Smooth muscle cell (in vitro differentiated cells): ENCODE measurements around the gene MAP3K14. TPM values are rescaled to one million over a fixed set of nuclear protein-coding genes. Genes with fewer than 3 reads are reported as not detected.
"Not testable (repeated sequence)": the region's sequence is repeated elsewhere in the genome, so short reads cannot be mapped to it uniquely, and the experiment has no call there.

ENCODE experiments used
- DNase-seq: peaks from one replicate; lab custom pipeline; 2025; ENCODE audit not compliant: unreplicated experiment; lab: John Stamatoyannopoulos, UW
- H2AFZ ChIP-seq: fragments of 200-600 bp; sonication (generic); 2 replicates; pipeline ENCODE4 v1.6.0; 2016; ENCODE audit warnings: antibody characterized with exemption, low read depth, mild to moderate bottlenecking
- H3F3A ChIP-seq: fragments of 200-600 bp; sonication (generic); 2 replicates; pipeline ENCODE4 v1.6.0; 2017; ENCODE audit warnings: antibody characterized with exemption, low read depth
- H3K27ac ChIP-seq: fragments of 200-600 bp; sonication (generic); 2 replicates; pipeline ENCODE4 v1.5.1; 2016; ENCODE audit warnings: low read depth, mild to moderate bottlenecking
- H3K27me3 ChIP-seq: fragments of 200-600 bp; sonication (generic); 2 replicates; pipeline ENCODE4 v1.6.1; 2016; ENCODE audit warnings: low read depth, mild to moderate bottlenecking
- H3K36me3 ChIP-seq: fragments of 200-600 bp; sonication (generic); 2 replicates; pipeline ENCODE4 v1.5.1; 2016; ENCODE audit warnings: low read depth
- H3K4me1 ChIP-seq: fragments of 200-600 bp; sonication (generic); 2 replicates; pipeline ENCODE4 v1.5.1; 2016; ENCODE audit warnings: low read depth
- H3K4me2 ChIP-seq: fragments of 200-600 bp; sonication (generic); 2 replicates; pipeline ENCODE4 v1.6.0; 2016; ENCODE audit warnings: mild to moderate bottlenecking
- H3K4me3 ChIP-seq: fragments of 200-600 bp; sonication (generic); 2 replicates; pipeline ENCODE4 v1.5.1; 2016; ENCODE audit warnings: mild to moderate bottlenecking
- H3K79me2 ChIP-seq: fragments of 200-600 bp; sonication (generic); 2 replicates; pipeline ENCODE4 v1.6.0; 2016; ENCODE audit warnings: low read depth, mild to moderate bottlenecking
- H3K9ac ChIP-seq: fragments of 200-600 bp; sonication (generic); 2 replicates; pipeline ENCODE4 v1.6.0; 2016; ENCODE audit warnings: low read depth
- H3K9me3 ChIP-seq: fragments of 200-600 bp; sonication (generic); replicated peaks from 2 replicates; pipeline ENCODE4 v1.5.1; 2016; ENCODE audit warnings: low read depth
- H4K20me1 ChIP-seq: fragments of 200-600 bp; sonication (generic); 2 replicates; pipeline ENCODE4 v1.6.0; 2016; ENCODE audit warnings: low read depth
- WGBS: methylation state at CpG from one replicate; pipeline ENCODE4 v1.1.7; 2016; ENCODE audit warnings: low lambda C conversion rate; 5-methylcytosine and 5-hydroxymethylcytosine counted together
- polyA plus RNA-seq: library from polyadenylated mRNA; unstranded; fragments of >200 nt; fragmentation: Nextera tagmentation; extraction: Ambion mirVana; gene quantifications from 2 replicates; pipeline ENCODE4 v1.2.1, GENCODE V29; 2016
- total RNA-seq: library from RNA; depleted of rRNA; stranded (reverse); fragments of >200 nt; gene quantifications from 2 replicates; pipeline ENCODE4 v1.2.3, GENCODE V29; 2014
- TF ChIP-seq, protein P1 (sequence below): fragments of 200-600 bp; sonication (generic); IDR thresholded peaks from 2 replicates; pipeline ENCODE4 v1.5.1; 2017; ENCODE audit warnings: borderline replicate concordance, mild to moderate bottlenecking, antibody characterized with exemption; ENCODE audit not compliant: insufficient read depth, poor library complexity, severe bottlenecking

Gene MAP3K14
- total and polyA plus RNA-seq, 2 experiments from 2014 or later, result 1.7 to 1.8 TPM

DNA sequence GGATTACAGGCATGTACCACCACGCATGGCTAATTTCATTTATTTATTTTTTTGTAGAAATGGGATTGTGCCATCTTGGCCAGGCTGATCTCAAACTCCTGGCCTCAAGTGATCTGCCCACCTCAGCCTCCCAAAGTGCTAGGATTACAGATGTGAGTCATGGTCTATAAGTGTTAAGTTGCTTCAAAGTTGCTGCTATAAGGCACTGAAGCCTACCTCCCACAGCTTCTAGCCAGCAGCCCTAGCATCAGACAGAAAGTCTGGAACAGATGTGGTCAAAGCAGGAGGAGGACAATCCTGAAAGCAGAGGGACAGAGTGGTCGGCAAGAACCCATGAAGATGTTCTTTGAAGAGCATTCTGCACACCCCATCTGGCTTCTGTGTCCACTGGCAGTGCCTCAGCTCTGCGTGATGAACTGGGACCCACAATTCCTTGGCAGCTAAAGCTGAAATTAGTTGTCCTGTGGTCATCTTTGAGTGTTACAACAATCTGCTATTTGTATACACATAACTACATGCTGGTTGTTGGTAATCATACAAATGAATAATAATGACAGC is 11.2 kb downstream of the MAP3K14 start:
- whole genome bisulfite sequencing, result 45% methylated on average over 3 of the region's 3 CpGs
- Histone ChIP-seq H3K4me1 (no peaks in the 10 kb centered on the region), H2AFZ (no peak overlapping the region), H3K36me3 (no peaks in the 10 kb centered on the region), H3K9ac (no peak overlapping the region), H3K4me2 (peak overlapping the region; percentile 26), H3K9me3 (no peaks in the 10 kb centered on the region), H3K27me3 (no peaks in the 10 kb centered on the region), H3F3A (peaks cover 19% of the 10 kb centered on the region), H3K79me2 (peaks cover 39% of the 10 kb centered on the region), H3K27ac (peak overlapping the region; percentile 46), H4K20me1 (peaks cover 80% of the 10 kb centered on the region), H3K4me3 (no peak overlapping the region)
- DNase-seq, result no peak
- TF ChIP-seq, protein P1, sequence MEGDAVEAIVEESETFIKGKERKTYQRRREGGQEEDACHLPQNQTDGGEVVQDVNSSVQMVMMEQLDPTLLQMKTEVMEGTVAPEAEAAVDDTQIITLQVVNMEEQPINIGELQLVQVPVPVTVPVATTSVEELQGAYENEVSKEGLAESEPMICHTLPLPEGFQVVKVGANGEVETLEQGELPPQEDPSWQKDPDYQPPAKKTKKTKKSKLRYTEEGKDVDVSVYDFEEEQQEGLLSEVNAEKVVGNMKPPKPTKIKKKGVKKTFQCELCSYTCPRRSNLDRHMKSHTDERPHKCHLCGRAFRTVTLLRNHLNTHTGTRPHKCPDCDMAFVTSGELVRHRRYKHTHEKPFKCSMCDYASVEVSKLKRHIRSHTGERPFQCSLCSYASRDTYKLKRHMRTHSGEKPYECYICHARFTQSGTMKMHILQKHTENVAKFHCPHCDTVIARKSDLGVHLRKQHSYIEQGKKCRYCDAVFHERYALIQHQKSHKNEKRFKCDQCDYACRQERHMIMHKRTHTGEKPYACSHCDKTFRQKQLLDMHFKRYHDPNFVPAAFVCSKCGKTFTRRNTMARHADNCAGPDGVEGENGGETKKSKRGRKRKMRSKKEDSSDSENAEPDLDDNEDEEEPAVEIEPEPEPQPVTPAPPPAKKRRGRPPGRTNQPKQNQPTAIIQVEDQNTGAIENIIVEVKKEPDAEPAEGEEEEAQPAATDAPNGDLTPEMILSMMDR, result no peak

DNA sequence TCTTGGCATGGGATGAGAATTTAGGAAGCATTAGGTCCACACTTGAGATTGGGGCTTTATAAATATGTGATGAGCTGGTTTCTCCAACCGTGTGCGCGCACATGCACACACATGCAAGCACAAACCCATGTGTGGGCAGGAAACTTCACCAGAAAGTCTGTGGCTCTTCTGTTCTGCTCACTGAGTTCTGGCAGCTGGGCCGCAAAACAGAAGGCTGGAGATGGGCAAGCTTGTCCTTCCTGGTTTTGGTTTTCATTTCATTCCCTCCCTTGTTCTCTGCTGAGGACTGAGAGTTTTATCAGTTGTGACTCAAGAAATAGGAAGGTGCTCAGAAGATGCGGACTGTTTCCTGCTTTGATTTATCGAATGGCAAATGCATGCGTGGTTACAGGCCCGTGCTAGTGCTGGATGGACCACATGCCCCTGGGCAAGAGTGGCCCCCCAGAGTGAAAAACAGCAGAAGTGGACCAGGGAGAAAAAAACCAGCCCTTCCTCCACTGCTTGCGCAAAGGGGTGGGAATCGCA is 14.1 kb downstream of the MAP3K14 start:
- H3K4me2 ChIP-seq, result peak overlapping the region; percentile 61
- H2AFZ ChIP-seq, result no peak overlapping the region
- H3K9me3 ChIP-seq, result no peaks in the 10 kb centered on the region
- TF ChIP-seq, protein P1, result no peak
- no peaks in the 10 kb centered on the region for H3K36me3 ChIP-seq
- H3F3A ChIP-seq, result peaks cover 18% of the 10 kb centered on the region
- peaks cover 6% of the 10 kb centered on the region for H3K4me1 ChIP-seq
- H3K27me3 ChIP-seq, result no peaks in the 10 kb centered on the region
- H4K20me1 ChIP-seq, result peaks cover 76% of the 10 kb centered on the region
- H3K9ac ChIP-seq, result no peak overlapping the region
- no peak overlapping the region for H3K4me3 ChIP-seq
- peaks cover 47% of the 10 kb centered on the region for H3K79me2 ChIP-seq
- no peak for DNase-seq
- 45% methylated on average over 10 of the region's 10 CpGs for WGBS
- peak overlapping the region; percentile 51 for H3K27ac ChIP-seq

DNA sequence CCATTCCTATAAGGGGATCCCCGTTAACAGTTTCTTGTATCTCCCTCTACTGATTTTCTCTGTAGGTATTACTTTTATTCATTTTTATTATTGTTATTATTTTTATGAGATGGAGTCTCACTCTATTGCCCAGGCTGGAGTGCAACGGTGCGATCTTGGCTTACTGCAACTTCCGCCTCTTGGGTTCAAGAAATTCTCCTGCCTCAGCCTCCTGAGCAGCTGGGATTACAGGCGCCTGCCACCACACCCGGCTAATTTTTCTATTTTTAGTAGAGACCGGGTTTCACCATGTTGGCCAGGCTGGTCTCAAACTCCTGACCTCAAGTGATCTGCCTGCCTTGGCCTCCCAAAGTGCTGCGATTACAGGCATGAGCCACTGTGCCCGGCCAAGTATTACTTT is 14.6 kb downstream of the MAP3K14 start:
- H4K20me1 ChIP-seq, result peaks cover 75% of the 10 kb centered on the region

DNA sequence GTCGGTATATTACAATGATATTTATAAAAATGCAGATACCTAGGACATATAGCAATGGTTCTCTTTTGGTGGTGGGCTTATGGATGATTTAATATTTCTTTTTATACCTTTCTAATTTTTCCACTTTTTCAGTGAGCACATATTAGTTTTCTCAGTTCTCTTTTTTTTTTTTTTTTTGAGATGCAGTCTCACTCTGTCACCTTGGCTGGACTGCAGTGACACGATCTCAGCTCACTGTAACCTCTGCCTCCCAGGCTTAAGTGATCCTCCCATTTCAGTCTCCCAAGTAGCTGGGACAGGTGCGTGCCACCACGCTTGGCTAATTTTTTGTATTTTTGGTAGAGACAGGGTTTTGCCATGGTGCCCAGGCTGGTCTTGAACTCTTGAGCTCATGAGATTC is 15.1 kb downstream of the MAP3K14 start:
- H3K27me3 ChIP-seq, result no peaks in the 10 kb centered on the region
- TF ChIP-seq, protein P1, result no peak
- over 99% methylated on average over 4 of the region's 4 CpGs for WGBS
- no peak overlapping the region for H3K9ac ChIP-seq
- H3K4me3 ChIP-seq, result no peak overlapping the region
- no peak for DNase-seq
- no peak overlapping the region for H3K4me2 ChIP-seq
- H3K9me3 ChIP-seq, result no peaks in the 10 kb centered on the region
- no peaks in the 10 kb centered on the region for H3K36me3 ChIP-seq
- H3K79me2 ChIP-seq, result peaks cover 52% of the 10 kb centered on the region
- no peak overlapping the region for H3K27ac ChIP-seq
- peaks cover 6% of the 10 kb centered on the region for H3K4me1 ChIP-seq
- H4K20me1 ChIP-seq, result peaks cover 76% of the 10 kb centered on the region
- H3F3A ChIP-seq, result peaks cover 12% of the 10 kb centered on the region
- no peak overlapping the region for H2AFZ ChIP-seq

More for the DNA sequence above, 14.6 kb downstream of the MAP3K14 start:
- 94% methylated on average over 9 of the region's 9 CpGs for WGBS
- H3F3A ChIP-seq, result peaks cover 13% of the 10 kb centered on the region
- not testable (repeated sequence) for H3K9ac ChIP-seq, DNase-seq, H3K4me2 ChIP-seq, H3K9me3 ChIP-seq, H3K4me3 ChIP-seq, H3K27me3 ChIP-seq, H3K36me3 ChIP-seq, H3K4me1 ChIP-seq, H2AFZ ChIP-seq
- peak overlapping the region; percentile 51 for H3K27ac ChIP-seq
- H3K79me2 ChIP-seq, result peaks cover 48% of the 10 kb centered on the region
